DMS153 (cell line): ENCODE data around the gene LSM3.
A peak's percentile ranks its signal among the peaks of the same experiment; 100 is the strongest.

Experiments
- DNase-seq: peaks from one replicate; lab custom pipeline; 2025; lab: John Stamatoyannopoulos, UW

The LSM3 gene

GRCh38 chr3:14143271-14144225, 35.1 kb upstream of the LSM3 start:
- DNase-seq, result peak; percentile 1

- DNase-seq, result peak; percentile 83
Measured at GRCh38 chr3:14144423-14145075, 34.1 kb upstream of the LSM3 start.

GRCh38 chr3:14145236-14145635, 33.4 kb upstream of the LSM3 start:
- DNase-seq, result no peak

GRCh38 chr3:14145670-14146380, 32.8 kb upstream of the LSM3 start:
- DNase-seq, result no peak

GRCh38 chr3:14146381-14147065, 32.1 kb upstream of the LSM3 start:
- no peak for DNase-seq

- DNase-seq, result no peak
Measured at GRCh38 chr3:14147066-14147435, 31.6 kb upstream of the LSM3 start.

GRCh38 chr3:14147617-14148016, 31.0 kb upstream of the LSM3 start:
- DNase-seq, result no peak

GRCh38 chr3:14148041-14148985, 30.3 kb upstream of the LSM3 start:
- no peak for DNase-seq

- no peak for DNase-seq
Measured at GRCh38 chr3:14150078-14150477, 28.5 kb upstream of the LSM3 start.

GRCh38 chr3:14150491-14151230, 28.0 kb upstream of the LSM3 start:
- no peak for DNase-seq

- no peak for DNase-seq
Measured at GRCh38 chr3:14151471-14152083, 27.0 kb upstream of the LSM3 start.

GRCh38 chr3:14152233-14152962, 26.2 kb upstream of the LSM3 start:
- no peak for DNase-seq

- no peak for DNase-seq
Measured at GRCh38 chr3:14152963-14153355, 25.7 kb upstream of the LSM3 start.

GRCh38 chr3:14153663-14154062, 25.0 kb upstream of the LSM3 start:
- DNase-seq, result no peak

- no peak for DNase-seq
Measured at GRCh38 chr3:14154276-14154675, 24.3 kb upstream of the LSM3 start.

- no peak for DNase-seq
Measured at GRCh38 chr3:14154895-14155440, 23.6 kb upstream of the LSM3 start.

GRCh38 chr3:14156201-14156600, 22.4 kb upstream of the LSM3 start:
- DNase-seq, result no peak

- no peak for DNase-seq
Measured at GRCh38 chr3:14156843-14157561, 21.6 kb upstream of the LSM3 start.
